IMR-90 (cell line): Measurements from ENCODE around the gene TUBA3E. TPM values are rescaled to one million over a fixed set of nuclear protein-coding genes. Genes with fewer than 3 reads are reported as not detected.
"Not testable (repeated sequence)": the region's sequence is repeated elsewhere in the genome, so short reads cannot be mapped to it uniquely, and the experiment has no call there.

Experiments
- ATAC-seq: fragments of 200-7000 bp; cut with Tn5 transposase; 2 replicates; pipeline ENCODE4 v1.9.1; 2020; ENCODE audit warnings: low read depth, mild to moderate bottlenecking, moderate library complexity
- BruUV-seq: library from RNA; stranded (reverse); fragments of 400-500 nt; replicated peaks from 2 replicates; lab custom pipeline; 2021; lab: Mats Ljungman, UMichigan
- CTCF ChIA-PET: fragments of 300-600 bp; formaldehyde crosslinking; extraction: SDS; loops from one replicate; lab custom pipeline; 2021; ENCODE audit warnings: antibody characterized with exemption; lab: Yijun Ruan, JAX
- POLR2A ChIA-PET: fragments of 300-600 bp; sonication (Branson Sonifier 250); formaldehyde crosslinking; loops from one replicate; lab custom pipeline; 2022; ENCODE audit warnings: antibody characterized with exemption; ENCODE audit not compliant: unreplicated experiment; lab: Charles Lee
- DNase-seq: peaks from one replicate; pipeline ENCODE4 v3.0.0; 2013
- H2AFZ ChIP-seq: replicated peaks from 2 replicates; pipeline ENCODE3; 2013; ENCODE audit warnings: low read length, mild to moderate bottlenecking; ENCODE audit not compliant: poor library complexity
- H2AK5ac ChIP-seq: 2 replicates; pipeline ENCODE4 v1.6.1; 2013; ENCODE audit warnings: low read depth, low read length, inconsistent platforms
- H2AK9ac ChIP-seq: replicated peaks from 2 replicates; pipeline ENCODE3; 2013; ENCODE audit warnings: mild to moderate bottlenecking, low read depth, low read length, moderate library complexity; ENCODE audit not compliant: poor library complexity
- H2BK120ac ChIP-seq: 2 replicates; pipeline ENCODE4 v1.6.1; 2013; ENCODE audit warnings: low read depth, low read length, inconsistent platforms
- H2BK15ac ChIP-seq: 3 replicates; pipeline ENCODE4 v1.6.1; 2013; ENCODE audit warnings: low read depth, low read length, inconsistent platforms
- H2BK20ac ChIP-seq: 2 replicates; pipeline ENCODE4 v1.6.1; 2013; ENCODE audit warnings: low read depth, mild to moderate bottlenecking, inconsistent platforms, low read length, moderate library complexity
- H2BK5ac ChIP-seq: 2 replicates; pipeline ENCODE4 v1.6.1; 2013; ENCODE audit warnings: mild to moderate bottlenecking, low read depth, low read length, inconsistent platforms; ENCODE audit not compliant: poor library complexity, severe bottlenecking
- H3K14ac ChIP-seq: replicated peaks from 2 replicates; pipeline ENCODE4 v1.6.1; 2013; ENCODE audit warnings: low read depth, low read length, inconsistent platforms
- H3K18ac ChIP-seq: 2 replicates; pipeline ENCODE4 v1.6.1; 2013; ENCODE audit warnings: low read depth, low read length, control low read depth
- H3K23ac ChIP-seq: 2 replicates; pipeline ENCODE4 v1.6.1; 2013; ENCODE audit warnings: low read depth, low read length, inconsistent platforms
- H3K27ac ChIP-seq: 2 replicates; pipeline ENCODE4 v1.5.1; 2013; ENCODE audit warnings: mild to moderate bottlenecking, control low read depth, low read length; ENCODE audit not compliant: insufficient read depth
- H3K27me3 ChIP-seq: 2 replicates; pipeline ENCODE4 v1.6.1; 2013; ENCODE audit warnings: low read length; ENCODE audit not compliant: control insufficient read depth, insufficient read depth
- H3K36me3 ChIP-seq: 2 replicates; pipeline ENCODE4 v1.6.1; 2013; ENCODE audit warnings: low read length, mixed read lengths; ENCODE audit not compliant: control insufficient read depth, insufficient read depth
- H3K4ac ChIP-seq: 2 replicates; pipeline ENCODE4 v1.6.1; 2013; ENCODE audit warnings: low read depth, low read length, inconsistent platforms
- H3K4me1 ChIP-seq: 2 replicates; pipeline ENCODE4 v1.6.1; 2013; ENCODE audit warnings: low read length, mixed read lengths; ENCODE audit not compliant: control insufficient read depth, insufficient read depth
- H3K4me2 ChIP-seq: 2 replicates; pipeline ENCODE4 v1.6.1; 2013; ENCODE audit warnings: low read depth, mild to moderate bottlenecking, control low read depth, low read length, moderate library complexity
- H3K4me3 ChIP-seq: 2 replicates; pipeline ENCODE4 v1.5.1; 2013; ENCODE audit warnings: low read depth, mild to moderate bottlenecking, control low read depth, low read length, moderate library complexity; ENCODE audit not compliant: insufficient read depth
- H3K56ac ChIP-seq: 2 replicates; pipeline ENCODE4 v1.6.1; 2013; ENCODE audit warnings: low read length, inconsistent platforms; ENCODE audit not compliant: insufficient read depth; ENCODE audit errors: extremely low read depth
- H3K79me1 ChIP-seq, 2 experiments: 2 replicates each; pipeline ENCODE4 v1.6.1; 2013; ENCODE audit warnings: low read length in 2 of 2, inconsistent platforms in 1 of 2, low read depth in 1 of 2
- H3K9ac ChIP-seq: 2 replicates; pipeline ENCODE4 v1.6.1; 2013; ENCODE audit warnings: low read depth, low read length, control low read depth
- H3K9me1 ChIP-seq: 2 replicates; pipeline ENCODE4 v1.6.1; 2013; ENCODE audit warnings: low read length, inconsistent platforms; ENCODE audit not compliant: insufficient read depth
- H3K9me3 ChIP-seq: 2 replicates; pipeline ENCODE4 v1.6.1; 2013; ENCODE audit warnings: low read length; ENCODE audit not compliant: control insufficient read depth, insufficient read depth
- H4K20me1 ChIP-seq: 2 replicates; pipeline ENCODE4 v1.6.1; 2013; ENCODE audit warnings: low read length, inconsistent platforms; ENCODE audit not compliant: insufficient read depth
- H4K5ac ChIP-seq: 2 replicates; pipeline ENCODE4 v1.6.1; 2013; ENCODE audit warnings: mild to moderate bottlenecking, low read depth, low read length, control low read depth
- H4K8ac ChIP-seq, 2 experiments: 2 replicates each; pipeline ENCODE4 v1.6.1; 2013; ENCODE audit warnings: low read depth in 2 of 2, low read length in 2 of 2, control low read depth in 1 of 2, inconsistent platforms in 1 of 2
- H4K91ac ChIP-seq: 2 replicates; pipeline ENCODE4 v1.6.1; 2013; ENCODE audit warnings: low read depth, low read length, inconsistent platforms; ENCODE audit not compliant: insufficient read depth
- WGBS, 2 experiments: methylation state at CpG; one replicate each; pipeline versions ENCODE4 v1.1.5 to v1.1.7; 2013; ENCODE audit warnings: missing lambda C conversion rate in 2 of 2; ENCODE audit not compliant: insufficient read length in 1 of 2; ENCODE audit errors: extremely low coverage in 2 of 2; 5-methylcytosine and 5-hydroxymethylcytosine counted together
- dilution Hi-C: fragments of 300-500 bp; cut with HindIII; formaldehyde crosslinking; loops from one replicate; pipeline ENCODE4 v1.14.3; 2018; ENCODE audit warnings: low sequenced_read_pairs; ENCODE audit not compliant: unreplicated experiment
- in situ Hi-C: fragments of 300-500 bp; cut with MboI; formaldehyde crosslinking; loops from 3 replicates; pipeline ENCODE4 v1.14.3; 2019; ENCODE audit warnings: low sequenced_read_pairs, inconsistent platforms, mixed read lengths
- intact Hi-C: fragments of 100-400 bp; cut with micrococcal nuclease; formaldehyde crosslinking; loops from 2 replicates; pipeline ENCODE4 v1.10.0; 2022
- polyA plus RNA-seq, 3 experiments: library from polyadenylated mRNA; depleted of rRNA; stranded (reverse); fragments of >200 nt; gene quantifications; 2 replicates each; pipeline ENCODE4 v1.2.3, GENCODE V29; 2012; ENCODE audit warnings: low replicate concordance in 1 of 3
- total RNA-seq: library from RNA; depleted of rRNA; stranded (reverse); fragments of >200 nt; gene quantifications from 2 replicates; pipeline ENCODE4 v1.2.3, GENCODE V29; 2012

TUBA3E gene
- total and polyA plus RNA-seq, 2 of the 4 experiments (the other 2 are of a cell fraction): not detected

- H3K23ac ChIP-seq, POLR2A ChIA-PET, ATAC-seq, BruUV-seq, CTCF ChIA-PET, dilution Hi-C loops, H2BK5ac ChIP-seq, H3K9me1 ChIP-seq, H2BK15ac ChIP-seq, H2AK5ac ChIP-seq, H3K4me2 ChIP-seq, H3K27me3 ChIP-seq, H2BK120ac ChIP-seq, H3K4ac ChIP-seq, H4K20me1 ChIP-seq, H4K5ac ChIP-seq, H3K9me3 ChIP-seq, H2BK20ac ChIP-seq, in situ Hi-C loops, H4K91ac ChIP-seq, H4K8ac ChIP-seq, H3K14ac ChIP-seq, H2AK9ac ChIP-seq, H3K4me1 ChIP-seq, DNase-seq, H2AFZ ChIP-seq, H3K56ac ChIP-seq, H3K9ac ChIP-seq, intact Hi-C loops, H3K18ac ChIP-seq, H3K27ac ChIP-seq, H3K4me3 ChIP-seq: not testable (repeated sequence)
- WGBS, 2 experiments: no CpG with 5 or more reads among the region's 4 CpGs
- Histone ChIP-seq H3K36me3 (peaks cover 15% of the 10 kb centered on the region), H3K79me1 (peaks cover 8 to 17% of the 10 kb centered on the region in 2 experiments; a peak in 3 of 4 replicates)
Observed at GRCh38 chr2:130188958-130189357, 9.3 kb downstream of the TUBA3E start.
